OCI-LY3 (cell line): ENCODE measurements around the gene PRMT1.

Experiments used
- CTCF ChIP-seq: fragments of 200-600, 300-600 bp; sonication (generic); IDR thresholded peaks from 2 replicates; pipeline ENCODE4 v1.5.1; 2014; ENCODE audit warnings: antibody characterized with exemption, low read length, low read depth
- EZH2phosphoT487 ChIP-seq: fragments of 200-600 bp; shearing (Covaris generic); IDR thresholded peaks from 2 replicates; pipeline ENCODE4 v1.6.1; 2018; ENCODE audit warnings: antibody characterized with exemption, mixed run types, low read depth

GRCh38 chr19:49651820-49652550, 25.1 kb upstream of the PRMT1 start:
- no peak for TF ChIP-seq EZH2phosphoT487
- TF ChIP-seq CTCF: no peak
